Activated CD8-positive, alpha-beta T cell treated with anti-CD3 and anti-CD28 coated beads for 36 hours (primary cell): ENCODE measurements around the gene BEST1. TPM values are rescaled to one million over a fixed set of nuclear protein-coding genes. Genes with fewer than 3 reads are reported as not detected.

Experiments used
- ATAC-seq: fragments of 200-7000 bp; cut with Tn5 transposase; one replicate; pipeline ENCODE4 v1.10.0; 2021; ENCODE audit warnings: mild to moderate bottlenecking, moderate library complexity
- CTCF ChIA-PET: fragments of 350-600 bp; sonication (Branson Sonifier 250); formaldehyde crosslinking; loops from one replicate; lab custom pipeline; 2021; ENCODE audit warnings: antibody characterized with exemption; lab: Charles Lee
- POLR2A ChIA-PET: fragments of 350-600 bp; sonication (Branson Sonifier 250); formaldehyde crosslinking; loops from one replicate; lab custom pipeline; 2021; ENCODE audit warnings: antibody characterized with exemption; lab: Charles Lee
- DNase-seq: peaks from one replicate; pipeline ENCODE4 v3.0.0-alpha.2; 2020
- H3K27ac Mint-ChIP-seq: one replicate; pipeline ENCODE4 v1.8.0; 2021; ENCODE audit warnings: mild to moderate bottlenecking, mixed read lengths
- H3K27me3 Mint-ChIP-seq: one replicate; pipeline ENCODE4 v1.8.0; 2021; ENCODE audit warnings: mixed read lengths
- H3K36me3 Mint-ChIP-seq: one replicate; pipeline ENCODE4 v1.8.0; 2021; ENCODE audit warnings: low read depth, mixed read lengths
- H3K4me1 Mint-ChIP-seq: one replicate; pipeline ENCODE4 v1.8.0; 2021; ENCODE audit warnings: low read depth, mixed read lengths
- H3K4me3 Mint-ChIP-seq: one replicate; pipeline ENCODE4 v1.8.0; 2021; ENCODE audit warnings: mild to moderate bottlenecking, moderate library complexity, mixed read lengths
- H3K9me3 Mint-ChIP-seq: one replicate; pipeline ENCODE4 v1.8.0; 2021; ENCODE audit warnings: mixed read lengths
- CTCF ChIP-seq: fragments of 200-600 bp; IDR thresholded peaks from one replicate; pipeline ENCODE4 v1.8.0; 2022; ENCODE audit warnings: antibody characterized with exemption, mild to moderate bottlenecking
- intact Hi-C: fragments of 100-400 bp; cut with micrococcal nuclease; formaldehyde crosslinking; loops from one replicate; pipeline ENCODE4 v1.10.0; 2022
- total RNA-seq, 2 experiments: library from RNA; stranded (reverse); gene quantifications; one replicate each; pipeline ENCODE4 v1.2.3, GENCODE V29; 2021

The BEST1 gene
- total RNA-seq, 2 experiments from 2014 or later, result 0.61 to 0.83 TPM

GRCh38 chr11:61914471-61915171 is 35.5 kb upstream of the BEST1 start:
- ChIA-PET POLR2A (no interaction called here), CTCF (interaction anchor here (1.3 to 3.1 kb wide), 4 partner anchors 16 to 193 kb away, joined by 4 to 18 read pairs (median 8); no protein-coding TSS in a partner anchor)
- Mint-ChIP-seq H3K36me3 (no peaks in the 10 kb centered on the region), H3K4me1 (peaks cover 4% of the 10 kb centered on the region), H3K9me3 (no peaks in the 10 kb centered on the region), H3K27ac (no peak overlapping the region), H3K27me3 (peaks cover 40% of the 10 kb centered on the region), H3K4me3 (no peak overlapping the region)
- ATAC-seq (no peak), DNase-seq (no peak)
- TF ChIP-seq CTCF, result no peak
- intact Hi-C loops, result no loop called here

- Mint-ChIP-seq H3K4me3 (peak overlapping the region; percentile 47), H3K27ac (no peak overlapping the region), H3K9me3 (no peaks in the 10 kb centered on the region), H3K4me1 (peaks cover 4% of the 10 kb centered on the region), H3K36me3 (no peaks in the 10 kb centered on the region), H3K27me3 (peaks cover 52% of the 10 kb centered on the region)
- DNase-seq, result no peak
- POLR2A ChIA-PET, result no interaction called here
- CTCF ChIA-PET, result interaction anchor here (1.8 to 2.4 kb wide), 2 partner anchors 17 to 31 kb away, joined by 6 to 9 read pairs; no protein-coding TSS in a partner anchor
- no peak for TF ChIP-seq CTCF
- intact Hi-C loops, result no loop called here
- ATAC-seq, result peak; percentile 11
These were observed 33.3 kb upstream of the BEST1 start for GRCh38 chr11:61916737-61917333.

- DNase-seq (peak; percentile 27), ATAC-seq (peak; percentile 56)
- Mint-ChIP-seq H3K4me3 (peak within 1 kb of the TSS; percentile 61), H3K9me3 (no peaks in the 10 kb centered on the region), H3K4me1 (peaks cover 4% of the 10 kb centered on the region), H3K27me3 (peaks cover 51% of the 10 kb centered on the region), H3K27ac (no peak within 1 kb of the TSS), H3K36me3 (no peaks in the 10 kb centered on the region)
- intact Hi-C loops, result no loop called here
- CTCF ChIA-PET, result interaction anchor here (1.8 kb wide), 1 partner anchor 18 kb away, joined by 6 read pairs; no protein-coding TSS in a partner anchor
- POLR2A ChIA-PET, result no interaction called here
- TF ChIP-seq CTCF, result no peak
These were observed 32.6 kb upstream of the BEST1 start, which contains the start of gene RAB3IL1 for GRCh38 chr11:61917334-61918109. Gene RAB3IL1, minus strand, starts transcription at chr11:61917566. Its CDS starts 199 bp downstream, at chr11:61917367.

- TF ChIP-seq CTCF, result no peak
- ChIA-PET POLR2A (no interaction called here), CTCF (no interaction called here)
- H3K27ac Mint-ChIP-seq, result no peak overlapping the region
- intact Hi-C loops, result no loop called here
- ATAC-seq, result no peak
- H3K9me3 Mint-ChIP-seq, result no peaks in the 10 kb centered on the region
- H3K4me1 Mint-ChIP-seq, result peaks cover 4% of the 10 kb centered on the region
- DNase-seq, result no peak
- H3K4me3 Mint-ChIP-seq, result peak overlapping the region; percentile 61
- H3K36me3 Mint-ChIP-seq, result no peaks in the 10 kb centered on the region
- H3K27me3 Mint-ChIP-seq, result peaks cover 49% of the 10 kb centered on the region
These were observed 31.8 kb upstream of the BEST1 start for GRCh38 chr11:61918251-61918937.
